Putamen (tissue), 1 donor: ENCODE data around the gene WNT3A.

Experiments used
- DNase-seq: peaks from one replicate; pipeline ENCODE4 v3.0.0-alpha.2; 2016; ENCODE audit warnings: low spot score

WNT3A gene

DNA sequence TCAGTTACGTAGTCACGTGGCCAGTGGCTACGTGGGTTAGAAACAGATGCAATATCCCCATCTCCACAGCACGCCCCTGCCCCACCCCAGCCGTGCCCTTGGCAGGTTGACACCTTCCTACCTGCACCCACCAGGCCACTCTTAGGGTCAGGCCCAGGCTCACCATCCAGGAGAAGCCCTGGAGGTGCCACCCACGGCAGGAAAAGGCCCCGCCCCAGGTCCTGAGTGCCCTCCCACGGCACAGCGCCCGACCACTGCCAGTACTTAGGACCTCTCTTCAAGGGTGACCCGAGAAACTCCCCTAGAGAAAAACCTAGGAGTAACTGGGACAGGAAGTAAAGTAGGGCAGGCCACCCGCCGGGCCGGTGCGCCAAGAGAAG lies 94.8 kb downstream of the WNT3A start:
- no peak for DNase-seq

DNA sequence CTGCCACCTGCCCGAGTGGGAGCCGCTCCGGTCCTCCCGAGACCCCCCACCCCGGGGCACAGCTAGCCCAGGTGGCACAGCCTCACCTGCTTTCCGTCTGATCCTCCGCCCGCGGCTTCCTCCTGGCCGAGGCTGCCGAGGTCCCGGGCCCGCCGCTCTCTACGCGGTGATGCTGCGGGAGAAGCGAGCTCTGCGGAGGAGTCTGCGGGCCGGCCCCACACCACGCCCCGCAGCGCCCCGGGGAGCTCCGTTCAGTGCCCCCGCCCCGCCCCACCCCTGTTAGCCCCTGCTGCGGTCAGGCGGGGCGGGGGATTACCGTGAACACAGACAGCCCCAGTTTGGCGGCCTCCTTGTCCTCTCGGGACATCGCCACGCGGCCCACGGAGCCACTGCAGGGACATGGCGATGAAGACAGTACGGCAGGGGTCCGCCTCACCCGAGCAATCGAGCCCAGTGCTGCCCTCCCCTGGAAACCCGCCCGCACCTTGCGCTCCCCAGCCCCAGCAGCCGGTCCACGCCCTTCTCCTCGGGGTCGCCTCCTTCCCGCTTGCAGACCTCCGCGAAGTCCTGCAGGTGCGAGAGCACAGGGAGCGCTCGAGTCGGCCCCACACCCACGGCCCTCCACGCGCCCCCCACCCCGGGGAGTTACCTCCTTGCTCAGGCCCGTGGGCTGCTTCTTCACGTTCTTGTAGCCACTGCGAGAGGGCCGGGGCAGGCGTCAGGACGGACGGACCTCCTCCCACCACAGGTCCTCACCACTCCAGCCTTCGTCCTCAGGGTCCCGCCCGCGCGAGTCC lies 95.4 kb downstream of the WNT3A start:
- DNase-seq: no peak

GRCh38 chr1:228102791-228103620 lies 96.2 kb downstream of the WNT3A start, which contains the start of gene C1orf35:
TSS of gene C1orf35 (minus strand) at chr1:228103325. CDS start at chr1:228103227, 98 bp downstream.
- DNase-seq: peak; percentile 89

- DNase-seq: no peak
These were observed 97.9 kb downstream of the WNT3A start for GRCh38 chr1:228104526-228105269.

DNA sequence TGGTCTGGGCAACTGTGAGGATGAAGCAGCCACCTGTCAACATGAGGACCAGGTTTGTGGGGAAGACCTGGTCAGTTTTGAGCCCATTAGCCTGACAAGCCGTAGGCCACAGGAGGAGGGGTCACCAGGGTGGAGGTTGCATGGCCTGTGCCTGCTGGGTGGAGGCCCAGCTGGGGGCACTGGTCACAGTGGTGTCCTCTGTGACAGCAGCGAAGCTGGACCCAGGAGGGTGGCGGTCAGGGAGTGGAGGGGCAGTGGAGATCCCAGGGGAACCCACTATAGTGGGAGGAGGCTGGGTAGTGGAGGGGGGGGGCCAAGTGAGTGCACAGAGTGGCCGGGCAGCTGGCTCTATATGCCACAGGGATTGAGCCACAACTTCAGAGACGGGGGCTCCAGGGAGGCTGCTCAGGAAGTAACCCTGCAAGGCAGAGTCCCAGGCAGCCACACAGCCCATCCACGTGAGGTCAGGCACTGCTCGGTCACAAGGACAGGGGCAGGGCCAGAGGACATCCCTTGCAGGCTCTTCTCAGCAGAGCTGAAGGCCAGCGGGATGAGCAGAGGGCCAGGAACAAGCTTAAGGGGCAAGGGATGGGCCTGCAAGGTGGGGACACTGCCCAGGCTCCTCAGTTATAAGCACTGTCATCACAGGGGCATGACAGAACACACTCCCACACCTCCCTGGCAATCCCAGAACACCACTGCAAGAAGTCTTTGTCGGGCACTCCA lies 98.6 kb downstream of the WNT3A start:
- no peak for DNase-seq

GRCh38 chr1:228105996-228106799 lies 99.4 kb downstream of the WNT3A start:
- DNase-seq: no peak

DNA sequence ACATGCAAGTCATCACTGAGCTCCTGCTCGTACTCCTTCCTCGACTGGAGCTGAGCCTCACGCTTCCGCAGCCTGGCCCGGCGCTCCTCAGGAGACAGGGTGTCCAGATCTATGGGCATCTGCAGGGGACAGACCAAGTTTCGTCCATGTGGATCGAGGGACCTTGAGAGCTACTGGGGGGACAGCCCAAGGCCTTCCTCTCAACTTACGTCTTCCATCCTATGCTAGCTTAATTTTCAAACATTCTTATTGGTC lies 99.9 kb downstream of the WNT3A start:
- DNase-seq: no peak

GRCh38 chr1:228107636-228108035 lies 100.8 kb downstream of the WNT3A start:
- DNase-seq: no peak

DNA sequence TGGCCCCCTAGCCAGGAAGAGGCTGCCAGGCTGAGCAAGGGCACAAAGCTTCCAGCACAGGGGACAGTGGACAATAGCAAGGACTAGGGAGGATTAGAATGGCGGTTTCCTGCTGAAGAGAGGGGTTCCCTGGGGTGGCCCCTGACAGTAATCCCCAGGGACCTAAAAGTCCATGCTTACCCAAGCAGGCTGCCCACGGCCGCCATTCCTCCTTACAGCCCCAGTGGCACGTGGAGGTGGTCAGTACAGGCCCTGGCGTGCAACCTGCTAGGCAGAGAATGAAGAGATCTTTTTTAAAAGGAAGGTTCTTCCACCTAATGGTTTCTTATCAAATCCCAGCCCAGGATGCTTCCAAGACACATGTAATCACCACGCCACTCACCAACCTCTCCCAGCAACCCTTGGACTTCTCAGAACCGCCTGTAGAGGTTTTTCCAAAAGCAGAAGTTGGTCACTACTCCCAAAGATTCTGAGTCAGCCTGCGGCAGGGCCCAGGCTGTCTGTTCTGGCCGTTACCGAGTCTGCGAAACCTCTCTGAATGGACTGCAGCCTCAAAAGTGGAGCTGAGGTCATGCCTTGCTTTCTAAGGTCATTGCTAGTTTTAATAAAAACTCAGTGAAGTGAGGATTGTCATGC lies 101.4 kb downstream of the WNT3A start:
- DNase-seq: no peak

DNA sequence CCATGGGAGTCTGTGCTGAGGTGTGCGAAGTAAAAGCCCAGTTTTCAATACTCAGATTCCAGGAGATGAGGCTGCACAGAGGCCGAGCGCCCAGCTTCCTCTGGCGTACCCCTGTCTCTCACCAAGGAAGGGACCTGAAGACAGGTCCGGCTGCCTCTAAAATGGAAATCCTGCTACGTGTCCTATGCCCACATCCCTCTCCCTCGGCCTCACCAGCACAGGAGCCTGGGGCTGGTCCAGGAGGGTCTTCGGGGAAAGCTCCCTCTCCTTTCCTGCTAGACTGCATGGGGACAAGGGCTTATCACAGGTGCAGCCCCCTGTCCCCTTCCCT lies 101.9 kb downstream of the WNT3A start:
- no peak for DNase-seq

GRCh38 chr1:228109073-228109961 lies 102.5 kb downstream of the WNT3A start, which contains the start of gene MRPL55:
TSS of gene MRPL55 (minus strand) at chr1:228109299. CDS start at chr1:228108260, 1,039 bp downstream.
- DNase-seq: peak; percentile 98

DNA sequence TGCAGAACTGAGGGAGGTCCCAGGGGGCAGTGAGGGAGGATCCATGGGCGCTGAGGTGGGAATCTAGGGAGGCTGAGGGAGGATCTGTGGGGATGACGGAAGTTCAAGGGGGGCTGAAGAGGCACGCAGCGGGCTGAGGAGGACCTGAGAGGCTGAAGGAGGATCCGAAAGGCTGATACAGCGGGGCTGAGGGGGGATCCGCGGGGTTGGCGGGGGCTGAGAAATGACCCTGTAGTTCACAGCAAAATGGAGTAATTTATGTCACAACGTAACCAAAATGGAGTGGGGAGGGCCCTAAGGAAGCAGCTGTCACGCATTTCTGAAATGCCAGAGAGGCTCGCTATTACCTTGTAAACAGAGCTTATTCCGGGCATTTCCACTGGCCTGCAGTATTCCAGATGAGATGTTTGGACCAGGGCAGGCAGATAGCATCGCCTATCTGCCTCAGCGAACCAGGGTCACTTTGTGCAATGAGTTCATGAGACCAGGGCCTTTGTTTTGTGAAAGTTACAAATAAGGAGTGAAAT lies 103.2 kb downstream of the WNT3A start:
- DNase-seq: no peak

GRCh38 chr1:228110556-228110955 lies 103.8 kb downstream of the WNT3A start:
- DNase-seq: no peak
